Measurements from ENCODE around the gene CD3G. TPM values are rescaled to one million over a fixed set of nuclear protein-coding genes. Genes with fewer than 3 reads are reported as not detected.

The CD3G gene
- total and polyA plus RNA-seq, 4 donors, result 0.19 to 0.84 (median 0.33) TPM

GRCh38 chr11:118349475-118349874 lies 5.3 kb downstream of the CD3G start:
- TF ChIP-seq FOXA2 (IDR thresholded peaks at IDR 0.05) (no peak), YY1 (IDR thresholded peaks at IDR 0.05) (no peak), JUND (IDR thresholded peaks at IDR 0.05) (no peak), FOXA1 (IDR thresholded peaks at IDR 0.05) (no peak), EGR1 (IDR thresholded peaks at IDR 0.05; ENCODE audit: low read depth in 2 of 2) (no peak), HNF4G (IDR thresholded peaks at IDR 0.05) (no peak)
- TF ChIP-seq, protein P1, sequence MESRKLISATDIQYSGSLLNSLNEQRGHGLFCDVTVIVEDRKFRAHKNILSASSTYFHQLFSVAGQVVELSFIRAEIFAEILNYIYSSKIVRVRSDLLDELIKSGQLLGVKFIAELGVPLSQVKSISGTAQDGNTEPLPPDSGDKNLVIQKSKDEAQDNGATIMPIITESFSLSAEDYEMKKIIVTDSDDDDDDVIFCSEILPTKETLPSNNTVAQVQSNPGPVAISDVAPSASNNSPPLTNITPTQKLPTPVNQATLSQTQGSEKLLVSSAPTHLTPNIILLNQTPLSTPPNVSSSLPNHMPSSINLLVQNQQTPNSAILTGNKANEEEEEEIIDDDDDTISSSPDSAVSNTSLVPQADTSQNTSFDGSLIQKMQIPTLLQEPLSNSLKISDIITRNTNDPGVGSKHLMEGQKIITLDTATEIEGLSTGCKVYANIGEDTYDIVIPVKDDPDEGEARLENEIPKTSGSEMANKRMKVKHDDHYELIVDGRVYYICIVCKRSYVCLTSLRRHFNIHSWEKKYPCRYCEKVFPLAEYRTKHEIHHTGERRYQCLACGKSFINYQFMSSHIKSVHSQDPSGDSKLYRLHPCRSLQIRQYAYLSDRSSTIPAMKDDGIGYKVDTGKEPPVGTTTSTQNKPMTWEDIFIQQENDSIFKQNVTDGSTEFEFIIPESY (IDR thresholded peaks at IDR 0.05), result no peak
- Histone ChIP-seq H3K9ac (ENCODE audit: low read depth in 1 of 2, low read length in 2 of 2) (no peak overlapping the region), H3K9me3 (ENCODE audit: control insufficient read depth in 4 of 4, low read length in 3 of 4) (no peaks in the 10 kb centered on the region), H3K27me3 (ENCODE audit: control insufficient read depth in 4 of 4, insufficient read depth in 4 of 4, low read length in 3 of 4) (no peaks in the 10 kb centered on the region), H3K4me3 (ENCODE audit: low read depth in 1 of 3, low read length in 3 of 3) (no peak overlapping the region), H3K27ac (ENCODE audit: low read depth in 1 of 2, low read length in 2 of 2) (no peak overlapping the region), H3K4me1 (ENCODE audit: control insufficient read depth in 4 of 4, insufficient read depth in 4 of 4, low read length in 3 of 4) (peaks cover 0 to 4% (median 1%) of the 10 kb centered on the region in 4 donors), H3K36me3 (ENCODE audit: control insufficient read depth in 4 of 4, insufficient read depth in 3 of 4, low read depth in 1 of 4, low read length in 3 of 4) (no peaks in the 10 kb centered on the region)
- WGBS, result 86% methylated on average over 6 of the region's 6 CpGs
- DNase-seq (ENCODE audit: low spot score), result no peak

DNA sequence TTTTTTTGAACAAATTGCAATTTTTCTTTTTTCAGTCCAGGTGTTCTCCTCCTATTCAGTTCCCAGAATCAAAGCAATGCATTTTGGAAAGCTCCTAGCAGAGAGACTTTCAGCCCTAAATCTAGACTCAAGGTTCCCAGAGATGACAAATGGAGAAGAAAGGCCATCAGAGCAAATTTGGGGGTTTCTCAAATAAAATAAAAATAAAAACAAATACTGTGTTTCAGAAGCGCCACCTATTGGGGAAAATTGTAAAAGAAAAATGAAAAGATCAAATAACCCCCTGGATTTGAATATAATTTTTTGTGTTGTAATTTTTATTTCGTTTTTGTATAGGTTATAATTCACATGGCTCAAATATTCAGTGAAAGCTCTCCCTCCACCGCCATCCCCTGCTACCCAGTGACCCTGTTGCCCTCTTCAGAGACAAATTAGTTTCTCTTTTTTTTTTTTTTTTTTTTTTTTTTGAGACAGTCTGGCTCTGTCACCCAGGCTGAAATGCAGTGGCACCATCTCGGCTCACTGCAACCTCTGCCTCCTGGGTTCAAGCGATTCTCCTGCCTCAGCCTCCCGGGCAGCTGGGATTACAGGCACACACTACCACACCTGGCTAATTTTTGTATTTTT lies 9.1 kb downstream of the CD3G start:
- 6% methylated on average over 6 of the region's 6 CpGs for WGBS
- peaks cover 0 to 4% (median 1%) of the 10 kb centered on the region in 4 donors for H3K4me1 ChIP-seq (ENCODE audit: control insufficient read depth in 4 of 4, insufficient read depth in 4 of 4, low read length in 3 of 4)
- DNase-seq (ENCODE audit: low spot score), result no peak
- no peak overlapping the region for H3K4me3 ChIP-seq (ENCODE audit: low read depth in 1 of 3, low read length in 3 of 3)
- peak overlapping the region in 1 of 2 donors; percentile 22 for H3K9ac ChIP-seq (ENCODE audit: low read depth in 1 of 2, low read length in 2 of 2)
- TF ChIP-seq GABPA (IDR thresholded peaks at IDR 0.05 in 1 of 2, conservative IDR thresholded peaks at IDR 0.05 in 1 of 2) (no peak), JUND (IDR thresholded peaks at IDR 0.05) (no peak), CTCF (IDR thresholded peaks at IDR 0.05; ENCODE audit: low read depth, low read length, missing input control) (peak; percentile 42), TAF1 (conservative IDR thresholded peaks at IDR 0.05) (no peak), RAD21 (IDR thresholded peaks at IDR 0.05) (peak; percentile 70 to 74)
- TF ChIP-seq, protein P1 (IDR thresholded peaks at IDR 0.05), result no peak
- no peaks in the 10 kb centered on the region for H3K9me3 ChIP-seq (ENCODE audit: control insufficient read depth in 4 of 4, low read length in 3 of 4)
- H3K36me3 ChIP-seq (ENCODE audit: control insufficient read depth in 4 of 4, insufficient read depth in 3 of 4, low read depth in 1 of 4, low read length in 3 of 4), result no peaks in the 10 kb centered on the region
- H3K27ac ChIP-seq (ENCODE audit: low read depth in 1 of 2, low read length in 2 of 2), result no peak overlapping the region
- H3K27me3 ChIP-seq (ENCODE audit: control insufficient read depth in 4 of 4, insufficient read depth in 4 of 4, low read length in 3 of 4), result no peaks in the 10 kb centered on the region

DNA sequence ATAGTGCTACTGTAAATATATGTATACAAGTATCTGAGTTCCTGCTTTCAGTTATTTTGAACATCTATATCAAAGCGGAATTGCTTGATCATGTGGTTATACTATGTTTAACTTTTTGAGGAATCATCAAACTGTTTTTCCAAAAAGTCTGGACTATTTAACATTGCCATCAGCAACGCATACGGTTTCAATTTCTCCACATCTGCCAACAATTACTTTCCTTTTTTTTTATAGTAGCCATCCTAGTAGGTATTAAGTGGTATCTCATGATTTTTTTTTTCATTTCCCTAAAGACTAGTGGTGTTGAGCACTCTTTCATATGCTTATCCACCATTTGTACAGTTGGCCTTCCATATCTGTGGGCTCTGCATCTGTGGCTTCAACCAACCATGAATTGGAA lies 13.9 kb downstream of the CD3G start:
- no peaks in the 10 kb centered on the region for H3K27me3 ChIP-seq (ENCODE audit: control insufficient read depth in 4 of 4, insufficient read depth in 4 of 4, low read length in 3 of 4)

More for the DNA sequence above, 13.9 kb downstream of the CD3G start:
- Histone ChIP-seq H3K9ac (ENCODE audit: low read depth in 1 of 2, low read length in 2 of 2) (no peak overlapping the region), H3K9me3 (ENCODE audit: control insufficient read depth in 4 of 4, low read length in 3 of 4) (no peaks in the 10 kb centered on the region), H3K36me3 (ENCODE audit: control insufficient read depth in 4 of 4, insufficient read depth in 3 of 4, low read depth in 1 of 4, low read length in 3 of 4) (no peaks in the 10 kb centered on the region), H3K4me3 (ENCODE audit: low read depth in 1 of 3, low read length in 3 of 3) (no peak overlapping the region), H3K4me1 (ENCODE audit: control insufficient read depth in 4 of 4, insufficient read depth in 4 of 4, low read length in 3 of 4) (peaks cover 2 to 22% (median 12%) of the 10 kb centered on the region in 4 donors), H3K27ac (ENCODE audit: low read depth in 1 of 2, low read length in 2 of 2) (no peak overlapping the region)
- 80% methylated on average over 3 of the region's 3 CpGs for WGBS
- no peak for TF ChIP-seq CTCF (IDR thresholded peaks at IDR 0.05; ENCODE audit: low read depth, low read length, missing input control)
- no peak for TF ChIP-seq NR2F2 (IDR thresholded peaks at IDR 0.05)
- no peak for TF ChIP-seq MAX (IDR thresholded peaks at IDR 0.05)
- TF ChIP-seq, protein P1 (IDR thresholded peaks at IDR 0.05), result no peak
- TF ChIP-seq RAD21 (IDR thresholded peaks at IDR 0.05), result no peak
- TF ChIP-seq RXRA (IDR thresholded peaks at IDR 0.05), result no peak
- TF ChIP-seq JUND (IDR thresholded peaks at IDR 0.05), result no peak
- TF ChIP-seq SP1 (IDR thresholded peaks at IDR 0.05), result no peak
- TF ChIP-seq, protein P2, sequence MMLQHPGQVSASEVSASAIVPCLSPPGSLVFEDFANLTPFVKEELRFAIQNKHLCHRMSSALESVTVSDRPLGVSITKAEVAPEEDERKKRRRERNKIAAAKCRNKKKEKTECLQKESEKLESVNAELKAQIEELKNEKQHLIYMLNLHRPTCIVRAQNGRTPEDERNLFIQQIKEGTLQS (IDR thresholded peaks at IDR 0.05), result no peak
- no peak for DNase-seq (ENCODE audit: low spot score)

Data from liver (tissue), 9 donors.